HCT116 (cell line): ENCODE results near the gene HSPB7. TPM values are rescaled to one million over a fixed set of nuclear protein-coding genes. Genes with fewer than 3 reads are reported as not detected.

ENCODE experiments used
- ATAC-seq: fragments of 200-7000 bp; cut with Tn5 transposase; 2 replicates; pipeline ENCODE4 v1.9.1; 2020; ENCODE audit warnings: mild to moderate bottlenecking, moderate library complexity
- BruUV-seq: library from RNA; stranded (reverse); fragments of 400-500 nt; replicated peaks from 2 replicates; lab custom pipeline; 2021; lab: Mats Ljungman, UMichigan
- CTCF ChIA-PET: fragments of 300-600 bp; sonication (Branson Sonifier 250); formaldehyde crosslinking; loops from one replicate; lab custom pipeline; 2021; ENCODE audit warnings: antibody characterized with exemption; lab: Charles Lee
- POLR2A ChIA-PET: fragments of 300-600, 350-600 bp; sonication (Branson Sonifier 250); formaldehyde crosslinking; loops from one replicate; lab custom pipeline; 2021; ENCODE audit warnings: antibody characterized with exemption; lab: Charles Lee
- RAD21 ChIA-PET, 2 experiments: fragments of 300-600 bp; sonication (Branson Sonifier 250); formaldehyde crosslinking; loops; one replicate each; lab custom pipeline; 2023; ENCODE audit warnings: low total read pairs in 2 of 2; ENCODE audit not compliant: uncharacterized antibody in 2 of 2, unreplicated experiment in 2 of 2, low non-redundant PET in 1 of 2; lab: Charles Lee
- DNase-seq: peaks from one replicate; pipeline ENCODE4 v3.0.0-alpha.2; 2010; ENCODE audit warnings: low read depth, low spot score
- H2AFZ ChIP-seq: fragments of 200-600 bp; shearing (Covaris generic), sonication (generic); 2 replicates; pipeline ENCODE4 v1.6.1; 2017; ENCODE audit warnings: low read depth, mixed run types, mixed read lengths, antibody characterized with exemption, low read length; ENCODE audit not compliant: poor library complexity, severe bottlenecking
- H3K27ac ChIP-seq: 2 replicates; pipeline ENCODE4 v1.5.1; 2012; ENCODE audit warnings: low read depth, low read length
- H3K27me3 ChIP-seq: fragments of 200-600 bp; sonication (generic); 2 replicates; pipeline ENCODE4 v1.6.1; 2016; ENCODE audit warnings: mixed run types, low read length, mixed read lengths; ENCODE audit not compliant: insufficient read depth
- H3K36me3 ChIP-seq, 2 experiments: fragments of 200-500 bp in 1 of 2; fragments of 200-600 bp in 1 of 2; sonication (Bioruptor generic) in 1 of 2; sonication (generic) in 1 of 2; 2 replicates each; pipeline versions ENCODE4 v1.5.1 to v1.6.1; 2014 to 2016; ENCODE audit warnings: low read length in 2 of 2, inconsistent platforms in 1 of 2, mixed read lengths in 1 of 2, mixed run types in 1 of 2; ENCODE audit not compliant: insufficient read depth in 2 of 2, control insufficient read depth in 1 of 2
- H3K4me1 ChIP-seq, 2 experiments: fragments of 200-600 bp in 1 of 2; sonication (generic) in 1 of 2; 2 replicates each; pipeline versions ENCODE4 v1.5.1 to v1.6.1; 2012 to 2017; ENCODE audit warnings: low read length in 2 of 2, inconsistent platforms in 1 of 2, mild to moderate bottlenecking in 1 of 2, mixed read lengths in 1 of 2, mixed run types in 1 of 2, moderate library complexity in 1 of 2; ENCODE audit not compliant: insufficient read depth in 2 of 2, control insufficient read depth in 1 of 2
- H3K4me2 ChIP-seq: fragments of 200-600 bp; sonication (generic); 2 replicates; pipeline ENCODE4 v1.6.1; 2017; ENCODE audit warnings: mixed run types, low read length, mixed read lengths
- H3K4me3 ChIP-seq, 2 experiments: fragments of 200-600 bp in 1 of 2; sonication (generic) in 1 of 2; replicated peaks in 1 of 2; 2 replicates each; pipeline ENCODE4 v1.5.1; 2011 to 2016; ENCODE audit warnings: low read length in 2 of 2, control low read depth in 1 of 2, low read depth in 1 of 2, mild to moderate bottlenecking in 1 of 2, mixed read lengths in 1 of 2, mixed run types in 1 of 2
- H3K79me2 ChIP-seq: fragments of 200-600 bp; sonication (generic); 2 replicates; pipeline ENCODE4 v1.6.1; 2017; ENCODE audit warnings: mild to moderate bottlenecking, mixed run types, low read length, moderate library complexity, mixed read lengths; ENCODE audit not compliant: insufficient read depth
- H3K9ac ChIP-seq: fragments of 200-600 bp; sonication (generic); 2 replicates; pipeline ENCODE4 v1.6.1; 2016; ENCODE audit warnings: low read length, mixed read lengths
- H3K9me2 ChIP-seq: fragments of 200-600 bp; sonication (generic), shearing (Covaris generic); 2 replicates; pipeline ENCODE4 v1.6.1; 2017; ENCODE audit warnings: mixed run types, mild to moderate bottlenecking, moderate library complexity; ENCODE audit not compliant: insufficient read depth
- H3K9me3 ChIP-seq, 2 experiments: fragments of 200-500 bp in 1 of 2; fragments of 200-600 bp in 1 of 2; sonication (Bioruptor generic) in 1 of 2; sonication (generic) in 1 of 2; 2 replicates each; pipeline ENCODE4 v1.6.1; 2014 to 2017; ENCODE audit warnings: low read length in 2 of 2, mixed read lengths in 2 of 2, inconsistent platforms in 1 of 2, low read depth in 1 of 2, mild to moderate bottlenecking in 1 of 2, mixed run types in 1 of 2, moderate library complexity in 1 of 2; ENCODE audit not compliant: control insufficient read depth in 1 of 2, insufficient read depth in 1 of 2
- H4K20me1 ChIP-seq: fragments of 200-600 bp; sonication (generic), shearing (Covaris generic); 2 replicates; pipeline ENCODE4 v1.6.1; 2017; ENCODE audit warnings: mixed run types, mild to moderate bottlenecking, moderate library complexity; ENCODE audit not compliant: insufficient read depth
- CBX3 ChIP-seq: IDR thresholded peaks from 2 replicates; pipeline ENCODE4 v1.6.1; 2012; ENCODE audit warnings: low read depth
- CEBPB ChIP-seq: IDR thresholded peaks from 2 replicates; pipeline ENCODE4 v1.6.1; 2012; ENCODE audit warnings: low read depth
- ELF1 ChIP-seq: IDR thresholded peaks from 2 replicates; pipeline ENCODE4 v1.6.1; 2012; ENCODE audit warnings: low read depth, borderline replicate concordance
- JUND ChIP-seq: IDR thresholded peaks from 2 replicates; pipeline ENCODE4 v1.6.1; 2012
- POLR2A ChIP-seq: IDR thresholded peaks from 2 replicates; pipeline ENCODE4 v1.7.0; 2011; ENCODE audit warnings: borderline replicate concordance; ENCODE audit not compliant: insufficient read depth, insufficient read length; ENCODE audit errors: extremely low read depth
- SP1 ChIP-seq: IDR thresholded peaks from 2 replicates; pipeline ENCODE4 v1.6.1; 2012; ENCODE audit warnings: low read depth
- ZFX ChIP-seq: fragments of 450-650 bp; IDR thresholded peaks from 2 replicates; pipeline ENCODE4 v1.6.1; 2017
- ZNF274 ChIP-seq: fragments of 200-500 bp; sonication (Bioruptor generic); IDR thresholded peaks from 2 replicates; pipeline ENCODE4 v1.6.1; 2014; ENCODE audit warnings: mild to moderate bottlenecking, low read depth, low read length, inconsistent platforms
- intact Hi-C: fragments of 100-400 bp; cut with micrococcal nuclease; formaldehyde crosslinking; loops from 2 replicates; pipeline ENCODE4 v1.10.0; 2022
- total RNA-seq: library from RNA; stranded (reverse); gene quantifications from one replicate; pipeline ENCODE4 v1.2.1, GENCODE V29; 2021; ENCODE audit not compliant: unreplicated experiment
- TF ChIP-seq, protein P1 (sequence below): IDR thresholded peaks from 2 replicates; pipeline ENCODE4 v1.6.1; 2011; ENCODE audit warnings: mild to moderate bottlenecking, low read length, moderate library complexity; ENCODE audit not compliant: insufficient replicate concordance; ENCODE audit errors: extremely low read depth

HSPB7 gene
- total RNA-seq, 1 experiment from 2014 or later: 0.27 TPM

GRCh38 chr1:15989776-15990175 lies 28.1 kb downstream of the HSPB7 start:
- no peak overlapping the region for H3K4me3 ChIP-seq
- BruUV-seq: no TSS peak

More at GRCh38 chr1:15989776-15990175, 28.1 kb downstream of the HSPB7 start:
- no peaks in the 10 kb centered on the region for H3K36me3 ChIP-seq
- ATAC-seq (no peak), DNase-seq (no peak)
- no peak overlapping the region for H3K4me2 ChIP-seq
- H3K9me2 ChIP-seq: no peaks in the 10 kb centered on the region
- intact Hi-C loops: loop anchor here (5.0 kb wide), 1 partner anchor 397 kb away; no protein-coding TSS in a partner anchor
- POLR2A ChIA-PET: no interaction called here
- no peaks in the 10 kb centered on the region for H3K79me2 ChIP-seq
- H2AFZ ChIP-seq: no peak overlapping the region
- CTCF ChIA-PET: no interaction called here
- H4K20me1 ChIP-seq: no peaks in the 10 kb centered on the region
- TF ChIP-seq CBX3: no peak
- no peak for TF ChIP-seq JUND
- TF ChIP-seq, protein P1, sequence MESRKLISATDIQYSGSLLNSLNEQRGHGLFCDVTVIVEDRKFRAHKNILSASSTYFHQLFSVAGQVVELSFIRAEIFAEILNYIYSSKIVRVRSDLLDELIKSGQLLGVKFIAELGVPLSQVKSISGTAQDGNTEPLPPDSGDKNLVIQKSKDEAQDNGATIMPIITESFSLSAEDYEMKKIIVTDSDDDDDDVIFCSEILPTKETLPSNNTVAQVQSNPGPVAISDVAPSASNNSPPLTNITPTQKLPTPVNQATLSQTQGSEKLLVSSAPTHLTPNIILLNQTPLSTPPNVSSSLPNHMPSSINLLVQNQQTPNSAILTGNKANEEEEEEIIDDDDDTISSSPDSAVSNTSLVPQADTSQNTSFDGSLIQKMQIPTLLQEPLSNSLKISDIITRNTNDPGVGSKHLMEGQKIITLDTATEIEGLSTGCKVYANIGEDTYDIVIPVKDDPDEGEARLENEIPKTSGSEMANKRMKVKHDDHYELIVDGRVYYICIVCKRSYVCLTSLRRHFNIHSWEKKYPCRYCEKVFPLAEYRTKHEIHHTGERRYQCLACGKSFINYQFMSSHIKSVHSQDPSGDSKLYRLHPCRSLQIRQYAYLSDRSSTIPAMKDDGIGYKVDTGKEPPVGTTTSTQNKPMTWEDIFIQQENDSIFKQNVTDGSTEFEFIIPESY: no peak
- TF ChIP-seq ZNF274: no peak
- no peak for TF ChIP-seq ZFX
- no peak for TF ChIP-seq ELF1
- TF ChIP-seq SP1: no peak
- TF ChIP-seq CEBPB: no peak
- TF ChIP-seq POLR2A: no peak
- H3K4me1 ChIP-seq: peaks cover 10 to 20% of the 10 kb centered on the region in 2 experiments
- H3K27me3 ChIP-seq: no peaks in the 10 kb centered on the region
- no peak overlapping the region for H3K9ac ChIP-seq
- RAD21 ChIA-PET: no interaction called here
- H3K27ac ChIP-seq: no peak overlapping the region
- no peaks in the 10 kb centered on the region for H3K9me3 ChIP-seq
